GM13977 (cell line): ENCODE results near the gene RHOA.

ENCODE experiments used
- DNase-seq: peaks from one replicate; pipeline ENCODE4 v3.0.0; 2012; ENCODE audit warnings: low spot score
- in situ Hi-C: fragments of 300-500 bp; cut with MboI; formaldehyde crosslinking; loops from one replicate; pipeline ENCODE4 v1.12.0; 2022; ENCODE audit warnings: low sequenced_read_pairs, low pct_unique_long_range_greater_than_20kb, mixed read lengths, inconsistent platforms; ENCODE audit not compliant: unreplicated experiment
- TF ChIP-seq, protein P1 (sequence below): IDR thresholded peaks from 2 replicates; pipeline ENCODE4 v1.5.1; 2012; ENCODE audit warnings: mild to moderate bottlenecking, control low read depth; ENCODE audit not compliant: insufficient read depth; ENCODE audit errors: extremely low read depth, missing control alignments

The RHOA gene

DNA sequence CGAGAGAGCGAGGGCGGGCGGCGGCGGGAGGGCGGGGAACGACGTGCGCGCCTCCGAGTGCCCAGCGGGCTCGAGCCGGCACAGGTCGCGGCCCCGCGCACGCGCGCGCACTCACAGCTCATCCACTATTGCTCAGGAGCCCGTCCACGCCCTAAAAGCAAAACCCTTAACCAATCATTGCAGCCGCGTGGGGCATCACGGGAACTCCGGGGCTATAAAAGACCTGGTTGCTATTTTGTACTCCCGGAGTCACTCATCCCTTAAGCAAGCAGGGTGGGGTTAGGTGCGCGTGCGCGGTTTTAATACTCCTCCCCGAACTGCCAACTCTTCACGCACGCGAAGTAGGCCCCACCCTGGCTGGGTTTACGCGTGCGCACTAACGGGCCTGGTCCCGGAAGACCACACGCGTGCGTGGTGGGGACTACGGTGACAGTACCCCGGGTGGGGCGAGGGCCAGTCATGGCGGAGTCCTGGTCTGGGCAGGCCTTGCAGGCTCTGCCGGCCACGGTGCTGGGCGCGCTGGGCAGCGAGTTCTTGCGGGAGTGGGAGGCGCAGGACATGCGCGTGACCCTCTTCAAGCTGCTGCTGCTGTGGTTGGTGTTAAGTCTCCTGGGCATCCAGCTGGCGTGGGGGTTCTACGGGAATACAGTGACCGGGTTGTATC, at the start of gene RHOA, which contains the start of gene TCTA:
Gene RHOA (minus strand): TSS at position 9 of the 664 bp plus-strand sequence. CDS start 36,387 bp downstream, outside the sequence.
Gene TCTA (plus strand): TSS at position 456 of the 664 bp plus-strand sequence. CDS start 4 bp downstream, at position 460.
- in situ Hi-C loops: no loop called here
- TF ChIP-seq, protein P1, sequence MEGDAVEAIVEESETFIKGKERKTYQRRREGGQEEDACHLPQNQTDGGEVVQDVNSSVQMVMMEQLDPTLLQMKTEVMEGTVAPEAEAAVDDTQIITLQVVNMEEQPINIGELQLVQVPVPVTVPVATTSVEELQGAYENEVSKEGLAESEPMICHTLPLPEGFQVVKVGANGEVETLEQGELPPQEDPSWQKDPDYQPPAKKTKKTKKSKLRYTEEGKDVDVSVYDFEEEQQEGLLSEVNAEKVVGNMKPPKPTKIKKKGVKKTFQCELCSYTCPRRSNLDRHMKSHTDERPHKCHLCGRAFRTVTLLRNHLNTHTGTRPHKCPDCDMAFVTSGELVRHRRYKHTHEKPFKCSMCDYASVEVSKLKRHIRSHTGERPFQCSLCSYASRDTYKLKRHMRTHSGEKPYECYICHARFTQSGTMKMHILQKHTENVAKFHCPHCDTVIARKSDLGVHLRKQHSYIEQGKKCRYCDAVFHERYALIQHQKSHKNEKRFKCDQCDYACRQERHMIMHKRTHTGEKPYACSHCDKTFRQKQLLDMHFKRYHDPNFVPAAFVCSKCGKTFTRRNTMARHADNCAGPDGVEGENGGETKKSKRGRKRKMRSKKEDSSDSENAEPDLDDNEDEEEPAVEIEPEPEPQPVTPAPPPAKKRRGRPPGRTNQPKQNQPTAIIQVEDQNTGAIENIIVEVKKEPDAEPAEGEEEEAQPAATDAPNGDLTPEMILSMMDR: no peak
- peak; percentile 99 for DNase-seq

DNA sequence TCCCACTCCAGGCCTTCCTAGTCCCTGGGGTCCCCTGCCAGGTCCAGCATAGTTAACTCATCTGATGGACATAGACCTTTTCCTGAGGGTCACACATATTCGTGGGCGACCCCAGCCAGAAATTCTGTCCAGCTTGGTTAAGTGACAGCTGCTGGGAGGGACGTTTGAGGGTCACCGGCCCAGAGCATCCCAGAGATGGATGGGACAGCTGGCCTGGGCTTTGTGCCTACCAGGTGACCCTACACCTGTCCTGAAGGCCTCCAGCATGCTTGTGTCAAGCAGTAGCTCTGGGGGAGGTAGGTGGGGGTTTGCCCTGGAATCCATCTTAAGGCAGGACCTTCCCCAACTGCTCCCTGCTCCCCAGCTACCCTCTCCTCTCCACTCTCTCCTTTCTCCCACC, 49.2 kb upstream of the RHOA start:
- TF ChIP-seq, protein P1: no peak
- no peak for DNase-seq
- in situ Hi-C loops: no loop called here

DNA sequence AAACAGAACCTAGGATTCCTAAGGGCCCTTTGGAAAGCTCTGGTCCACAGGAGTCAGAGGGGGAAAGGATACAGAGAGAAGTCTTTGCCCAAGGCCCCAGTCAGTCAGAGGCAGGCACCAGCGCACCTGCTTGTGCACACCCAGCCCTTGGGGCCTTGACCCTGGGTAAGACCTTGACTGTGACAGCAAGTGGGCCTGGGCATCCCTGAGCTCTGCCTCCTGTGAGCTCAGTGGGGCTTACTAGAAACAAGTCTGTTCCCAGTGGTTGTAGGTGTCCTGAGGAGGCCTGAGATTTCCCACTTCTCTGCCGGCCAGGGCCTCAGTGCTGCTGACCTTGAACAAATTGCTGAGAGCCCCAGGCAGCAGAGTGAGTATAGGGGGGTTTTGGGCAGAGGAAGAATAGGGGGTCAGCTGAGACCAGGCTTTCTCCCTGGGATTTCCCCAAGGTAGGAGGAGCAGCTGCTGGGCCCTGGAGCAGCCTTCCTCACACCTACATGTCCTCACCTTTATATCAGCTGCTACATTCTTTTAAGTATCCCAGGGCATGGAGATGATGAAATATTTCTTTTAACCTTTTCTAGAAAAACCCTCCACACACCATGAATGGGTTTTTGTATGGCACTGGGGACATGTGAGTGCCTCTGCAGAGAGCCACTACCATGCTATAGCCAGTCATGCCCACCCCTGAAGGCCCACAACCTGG, 48.6 kb upstream of the RHOA start:
- TF ChIP-seq, protein P1: no peak
- DNase-seq: no peak
- in situ Hi-C loops: no loop called here

DNA sequence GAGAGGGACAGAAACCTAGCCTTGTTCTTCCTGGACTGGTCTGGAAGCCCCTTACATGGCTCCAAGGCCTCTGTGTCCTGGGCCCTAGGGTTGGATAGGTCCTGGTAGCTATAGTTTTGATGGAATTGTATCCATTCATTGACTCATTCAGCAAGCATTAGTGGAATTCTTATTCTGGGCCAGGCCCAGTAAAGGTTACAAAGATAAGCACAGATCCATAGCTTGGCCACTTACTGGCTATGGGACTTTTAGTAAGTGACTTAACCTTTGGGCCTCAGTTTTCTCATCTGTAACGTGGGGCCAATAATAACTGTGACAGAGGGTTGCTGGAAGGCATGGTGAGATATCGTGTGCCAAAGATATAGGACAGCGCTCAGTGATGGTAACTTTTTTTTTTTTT, 44.7 kb upstream of the RHOA start:
- DNase-seq: no peak
- in situ Hi-C loops: no loop called here
- TF ChIP-seq, protein P1: no peak

DNA sequence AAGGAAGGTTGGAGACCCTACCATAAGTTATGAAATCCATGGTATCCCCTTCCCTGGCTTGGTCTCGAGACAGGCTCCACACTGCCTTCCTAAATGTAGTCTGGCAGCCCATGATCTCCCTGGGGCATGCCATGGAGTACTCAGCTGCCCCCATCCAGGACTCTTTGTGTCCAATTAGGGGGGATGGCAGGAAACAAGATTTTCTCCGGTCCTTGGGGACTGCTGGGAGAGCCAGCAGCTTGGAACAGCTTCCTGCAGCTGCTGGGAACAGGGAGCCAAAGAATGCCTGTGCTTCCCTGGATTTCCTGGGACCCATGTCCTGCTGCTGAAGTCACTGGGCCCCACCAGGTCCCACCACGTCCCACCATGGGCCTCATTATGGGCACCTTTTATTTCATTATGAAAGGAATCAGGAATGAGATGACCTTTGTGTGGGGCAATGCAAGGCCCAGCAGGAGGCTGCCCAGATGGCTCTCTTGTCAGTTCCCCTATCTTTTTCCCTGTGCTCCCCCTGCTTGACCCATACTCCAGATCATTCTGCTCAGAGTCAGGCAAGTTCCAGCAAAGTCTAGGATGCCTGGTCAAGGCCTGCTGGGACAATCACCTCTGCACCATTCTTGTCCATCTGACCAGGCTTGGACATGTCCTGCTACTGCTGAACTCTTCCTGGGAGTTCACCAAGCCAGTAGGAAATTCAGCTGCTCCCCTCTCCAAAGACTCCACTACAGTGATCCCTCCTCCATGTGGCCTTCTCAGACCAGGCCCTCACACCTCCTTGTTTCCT, 43.3 kb upstream of the RHOA start:
- TF ChIP-seq, protein P1: no peak
- in situ Hi-C loops: no loop called here

DNA sequence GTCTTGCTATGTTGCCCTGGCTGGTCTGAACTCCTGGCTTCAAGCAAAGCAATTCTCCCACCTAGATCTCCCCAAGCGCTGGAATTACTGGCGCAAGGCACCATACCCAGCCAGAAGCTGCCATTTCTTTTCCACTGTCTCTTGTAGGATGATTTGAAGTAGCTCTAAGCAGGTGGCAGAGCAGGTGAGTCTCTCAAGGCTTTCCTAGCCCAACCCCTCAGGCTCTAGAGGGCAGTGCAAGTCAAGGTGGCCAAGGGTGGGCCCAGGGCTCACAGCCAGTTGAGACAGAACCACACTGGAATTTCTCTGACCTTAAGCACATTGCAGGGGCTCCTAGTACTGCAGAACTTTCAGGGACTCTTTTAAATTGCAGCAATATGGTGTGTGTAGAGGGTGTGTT, 42.7 kb upstream of the RHOA start:
- TF ChIP-seq, protein P1: peak; percentile 46
- in situ Hi-C loops: no loop called here
- no peak for DNase-seq

More for the DNA sequence above, 43.3 kb upstream of the RHOA start:
- DNase-seq: no peak
